ENCODE data around the gene RASGRP3.

- TF ChIP-seq, protein P1, sequence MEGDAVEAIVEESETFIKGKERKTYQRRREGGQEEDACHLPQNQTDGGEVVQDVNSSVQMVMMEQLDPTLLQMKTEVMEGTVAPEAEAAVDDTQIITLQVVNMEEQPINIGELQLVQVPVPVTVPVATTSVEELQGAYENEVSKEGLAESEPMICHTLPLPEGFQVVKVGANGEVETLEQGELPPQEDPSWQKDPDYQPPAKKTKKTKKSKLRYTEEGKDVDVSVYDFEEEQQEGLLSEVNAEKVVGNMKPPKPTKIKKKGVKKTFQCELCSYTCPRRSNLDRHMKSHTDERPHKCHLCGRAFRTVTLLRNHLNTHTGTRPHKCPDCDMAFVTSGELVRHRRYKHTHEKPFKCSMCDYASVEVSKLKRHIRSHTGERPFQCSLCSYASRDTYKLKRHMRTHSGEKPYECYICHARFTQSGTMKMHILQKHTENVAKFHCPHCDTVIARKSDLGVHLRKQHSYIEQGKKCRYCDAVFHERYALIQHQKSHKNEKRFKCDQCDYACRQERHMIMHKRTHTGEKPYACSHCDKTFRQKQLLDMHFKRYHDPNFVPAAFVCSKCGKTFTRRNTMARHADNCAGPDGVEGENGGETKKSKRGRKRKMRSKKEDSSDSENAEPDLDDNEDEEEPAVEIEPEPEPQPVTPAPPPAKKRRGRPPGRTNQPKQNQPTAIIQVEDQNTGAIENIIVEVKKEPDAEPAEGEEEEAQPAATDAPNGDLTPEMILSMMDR (IDR thresholded peaks at IDR 0.05) = no peak
- no peak for TF ChIP-seq POLR2A (IDR thresholded peaks at IDR 0.05; ENCODE audit: low read depth)
- TF ChIP-seq EP300 (IDR thresholded peaks at IDR 0.05) = no peak
- TF ChIP-seq POLR2AphosphoS5 (IDR thresholded peaks at IDR 0.05) = peak in 1 of 2 donors; percentile 11
These were observed 40.4 kb upstream of the RASGRP3 start for GRCh38 chr2:33436083-33436482.
